Activated naive CD4-positive, alpha-beta T cell treated with anti-CD3 and anti-CD28 coated beads, Interleukin-2, amount 10 ng/mL, durations not matched to agents 7 days and 5 days (primary cell): Measurements from ENCODE around the gene KCNK2.
"Not testable (repeated sequence)": the region's sequence is repeated elsewhere in the genome, so short reads cannot be mapped to it uniquely, and the experiment has no call there.

ENCODE experiments used
- CTCF ChIA-PET: fragments of 350-600 bp; sonication (Branson Sonifier 250); formaldehyde crosslinking; loops from one replicate; lab custom pipeline; 2021; ENCODE audit warnings: antibody characterized with exemption; lab: Charles Lee
- DNase-seq: peaks from one replicate; pipeline ENCODE4 v3.0.0-alpha.2; 2020
- H3K27ac Mint-ChIP-seq: one replicate; pipeline ENCODE4 v1.8.0; 2021; ENCODE audit warnings: mild to moderate bottlenecking, moderate library complexity, mixed read lengths
- H3K27me3 Mint-ChIP-seq: one replicate; pipeline ENCODE4 v1.8.0; 2021; ENCODE audit warnings: mild to moderate bottlenecking, mixed read lengths
- H3K36me3 Mint-ChIP-seq: one replicate; pipeline ENCODE4 v1.8.0; 2021; ENCODE audit warnings: mixed read lengths
- H3K4me1 Mint-ChIP-seq: one replicate; pipeline ENCODE4 v1.8.0; 2021; ENCODE audit warnings: mixed read lengths
- H3K4me3 Mint-ChIP-seq: one replicate; pipeline ENCODE4 v1.8.0; 2021; ENCODE audit warnings: mild to moderate bottlenecking, moderate library complexity, mixed read lengths
- H3K9me3 Mint-ChIP-seq: one replicate; pipeline ENCODE4 v1.8.0; 2021; ENCODE audit warnings: mixed read lengths

Gene KCNK2

DNA sequence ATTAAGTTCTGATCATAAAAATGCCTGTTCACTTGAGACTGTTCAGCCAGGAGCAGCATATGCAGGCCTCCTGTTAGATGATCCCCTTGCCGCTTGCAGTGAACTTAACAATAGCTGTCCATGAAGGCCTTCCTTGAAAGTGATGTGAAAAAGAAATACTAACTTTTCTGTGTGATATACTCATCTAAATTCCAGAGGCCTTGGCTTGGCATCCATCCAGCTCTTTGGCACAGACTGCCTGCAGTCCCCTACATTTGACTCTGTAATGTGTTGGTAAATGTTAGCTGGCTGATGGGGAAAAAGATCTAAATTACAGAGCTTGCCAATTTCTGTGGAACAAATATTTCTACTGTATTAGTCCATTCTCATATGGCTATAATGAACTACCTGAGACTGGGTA lies 73.7 kb downstream of the KCNK2 start:
- no peaks in the 10 kb centered on the region for H3K36me3 Mint-ChIP-seq
- no peak for DNase-seq
- no peak overlapping the region for H3K27ac Mint-ChIP-seq
- no peaks in the 10 kb centered on the region for H3K9me3 Mint-ChIP-seq
- H3K4me1 Mint-ChIP-seq, result no peaks in the 10 kb centered on the region
- CTCF ChIA-PET, result no interaction called here
- H3K4me3 Mint-ChIP-seq, result no peak overlapping the region
- H3K27me3 Mint-ChIP-seq, result no peaks in the 10 kb centered on the region

DNA sequence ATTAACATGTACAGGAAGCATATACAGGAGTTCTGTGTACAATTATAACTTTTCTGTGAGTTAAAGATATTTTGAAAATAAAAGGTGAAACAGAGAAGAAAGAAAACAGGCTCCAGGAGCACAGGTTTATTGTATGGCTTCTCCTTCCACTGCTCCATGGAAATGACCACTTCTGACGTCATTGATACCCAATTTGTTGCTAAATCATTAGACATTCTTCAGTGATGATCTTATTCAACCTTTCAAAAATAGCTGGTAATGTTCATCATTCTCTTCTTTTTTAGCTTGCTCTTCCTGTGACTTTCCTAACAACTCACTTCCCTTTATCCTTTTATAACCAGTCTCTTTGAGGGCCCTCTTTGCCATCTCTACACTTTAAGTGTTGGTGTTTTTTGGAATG lies 77.8 kb downstream of the KCNK2 start:
- Mint-ChIP-seq H3K27me3 (no peaks in the 10 kb centered on the region), H3K36me3 (no peaks in the 10 kb centered on the region), H3K9me3 (no peaks in the 10 kb centered on the region), H3K4me1 (no peaks in the 10 kb centered on the region), H3K27ac (no peak overlapping the region), H3K4me3 (no peak overlapping the region)
- no peak for DNase-seq
- CTCF ChIA-PET, result no interaction called here

DNA sequence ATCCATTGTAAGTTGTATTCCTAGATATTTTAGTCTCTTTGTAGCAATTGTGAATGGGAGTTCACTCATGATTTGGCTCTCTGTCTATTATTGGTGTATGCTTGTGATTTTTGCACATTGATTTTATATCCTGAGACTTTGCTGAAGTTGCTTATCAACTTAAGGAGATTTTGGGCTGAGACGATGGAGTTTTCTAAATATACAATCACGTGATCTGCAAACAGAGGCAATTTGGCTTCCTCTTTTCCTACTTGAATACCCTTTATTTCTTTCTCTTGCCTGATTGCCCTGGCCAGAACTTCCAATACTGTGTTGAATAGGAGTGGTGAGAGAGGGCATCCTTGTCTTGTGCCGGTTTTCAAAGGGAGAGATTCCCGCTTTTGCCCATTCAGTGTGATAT lies 80.6 kb downstream of the KCNK2 start:
- CTCF ChIA-PET, DNase-seq, H3K36me3 Mint-ChIP-seq, H3K27ac Mint-ChIP-seq, H3K4me1 Mint-ChIP-seq, H3K9me3 Mint-ChIP-seq, H3K4me3 Mint-ChIP-seq, H3K27me3 Mint-ChIP-seq: not testable (repeated sequence)

DNA sequence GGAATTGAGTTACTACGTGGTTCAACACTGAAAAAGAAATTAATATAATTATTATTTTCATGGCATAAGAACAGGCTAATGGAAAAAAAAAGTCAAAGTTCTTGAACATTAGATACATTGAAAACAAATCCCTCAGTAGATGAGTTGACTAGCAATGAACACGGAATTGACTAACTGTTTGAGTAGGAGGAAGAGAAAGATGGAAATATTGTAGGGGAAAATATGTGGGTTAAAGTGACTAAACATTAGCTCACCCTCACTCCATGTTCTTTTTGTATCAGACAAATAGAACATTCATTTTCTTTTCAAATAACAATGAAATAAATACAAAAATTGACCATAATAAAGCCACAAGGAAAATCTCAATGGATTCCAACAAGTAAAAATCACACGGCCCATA lies 84.3 kb downstream of the KCNK2 start:
- no peak for DNase-seq
- H3K27me3 Mint-ChIP-seq, result no peaks in the 10 kb centered on the region
- no peak overlapping the region for H3K4me3 Mint-ChIP-seq
- H3K9me3 Mint-ChIP-seq, result no peaks in the 10 kb centered on the region
- H3K36me3 Mint-ChIP-seq, result no peaks in the 10 kb centered on the region
- CTCF ChIA-PET, result no interaction called here
- no peaks in the 10 kb centered on the region for H3K4me1 Mint-ChIP-seq
- peak overlapping the region; percentile 60 for H3K27ac Mint-ChIP-seq

DNA sequence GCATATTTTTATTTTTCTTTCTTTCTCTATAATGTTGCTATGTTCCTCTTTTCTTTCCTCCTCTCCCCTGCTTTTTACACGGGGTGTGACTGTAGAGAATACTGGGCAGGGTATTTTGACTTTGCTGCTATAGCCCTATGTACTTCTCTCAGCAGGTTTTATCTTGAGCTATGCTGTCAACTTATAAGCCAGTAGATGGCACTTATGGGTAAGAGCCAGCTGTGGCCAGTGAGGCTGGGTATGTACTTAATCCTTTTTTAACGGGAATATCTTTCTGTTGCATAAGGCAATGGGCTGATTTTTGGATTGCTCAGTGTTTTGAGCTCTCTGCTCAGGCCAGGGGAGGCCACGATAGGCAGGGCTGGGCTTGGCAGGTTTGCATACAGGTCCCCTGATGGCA lies 99.0 kb downstream of the KCNK2 start:
- Mint-ChIP-seq H3K4me3 (no peak overlapping the region), H3K9me3 (peaks cover 4% of the 10 kb centered on the region), H3K36me3 (no peaks in the 10 kb centered on the region), H3K27me3 (no peaks in the 10 kb centered on the region), H3K27ac (no peak overlapping the region), H3K4me1 (no peaks in the 10 kb centered on the region)
- CTCF ChIA-PET, result no interaction called here
- DNase-seq, result no peak

DNA sequence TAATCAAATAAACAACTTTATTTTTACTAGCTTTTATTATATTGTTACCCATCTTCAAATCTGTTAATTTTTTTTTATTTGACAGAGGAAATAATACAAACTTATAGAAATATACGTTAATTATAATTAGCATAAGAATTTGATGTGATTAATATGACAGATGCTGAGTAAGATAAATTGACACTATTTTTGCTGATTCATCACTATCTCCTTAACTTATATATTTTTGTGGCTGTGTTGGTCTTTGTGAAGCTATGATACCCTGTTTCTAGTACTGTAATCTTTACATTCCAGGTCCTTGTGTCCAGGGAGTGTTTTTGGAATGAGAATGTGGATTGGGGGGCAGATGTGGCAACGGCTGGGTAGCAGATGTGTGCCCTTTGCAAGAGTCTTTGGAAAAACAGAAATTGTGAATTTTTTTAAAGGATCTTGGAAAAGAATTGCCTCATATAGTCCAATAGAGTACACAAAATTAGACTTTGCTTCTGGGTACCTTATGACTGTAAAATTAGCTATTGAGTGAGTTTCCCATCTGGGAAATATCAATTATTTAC lies 102.6 kb downstream of the KCNK2 start:
- no peaks in the 10 kb centered on the region for H3K4me1 Mint-ChIP-seq
- no peak for DNase-seq
- no peak overlapping the region for H3K27ac Mint-ChIP-seq

DNA sequence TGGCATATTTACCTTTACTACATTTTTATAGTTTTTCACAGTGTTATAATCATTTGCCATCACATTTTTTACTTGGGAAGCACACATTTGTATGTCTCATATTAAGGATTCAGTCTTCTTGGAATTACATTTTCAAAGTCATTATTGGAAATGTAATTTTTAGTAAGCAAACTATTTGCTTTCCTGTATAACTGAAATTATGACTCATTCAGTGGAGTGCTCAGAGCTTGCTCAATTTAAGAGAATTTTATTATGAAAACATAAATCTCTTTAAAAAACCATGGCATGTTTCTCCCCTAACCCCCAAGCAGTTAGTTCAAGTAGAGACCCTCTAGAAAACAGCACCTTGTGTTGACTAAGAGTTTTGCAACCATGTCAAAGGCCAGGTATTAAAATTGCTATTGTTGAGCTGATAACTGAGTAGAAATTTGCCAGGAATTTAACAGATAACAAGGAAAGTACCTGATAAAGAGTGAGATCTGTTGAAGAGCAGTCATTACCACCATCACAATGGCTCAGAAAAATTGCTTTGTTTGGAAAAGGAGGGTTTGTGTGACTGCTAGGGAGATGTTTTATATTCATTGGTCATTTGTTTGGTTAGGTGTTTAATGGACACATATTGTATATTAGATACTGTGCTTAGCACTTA lies 105.9 kb downstream of the KCNK2 start:
- CTCF ChIA-PET, result no interaction called here
- Mint-ChIP-seq H3K36me3 (no peaks in the 10 kb centered on the region), H3K27me3 (no peaks in the 10 kb centered on the region), H3K4me1 (no peaks in the 10 kb centered on the region), H3K9me3 (no peaks in the 10 kb centered on the region), H3K4me3 (no peak overlapping the region), H3K27ac (no peak overlapping the region)
- DNase-seq, result no peak

More for the DNA sequence above, 102.6 kb downstream of the KCNK2 start:
- H3K9me3 Mint-ChIP-seq, result peaks cover 4% of the 10 kb centered on the region
- H3K36me3 Mint-ChIP-seq, result no peaks in the 10 kb centered on the region
- CTCF ChIA-PET, result no interaction called here
- H3K4me3 Mint-ChIP-seq, result no peak overlapping the region
- H3K27me3 Mint-ChIP-seq, result no peaks in the 10 kb centered on the region

DNA sequence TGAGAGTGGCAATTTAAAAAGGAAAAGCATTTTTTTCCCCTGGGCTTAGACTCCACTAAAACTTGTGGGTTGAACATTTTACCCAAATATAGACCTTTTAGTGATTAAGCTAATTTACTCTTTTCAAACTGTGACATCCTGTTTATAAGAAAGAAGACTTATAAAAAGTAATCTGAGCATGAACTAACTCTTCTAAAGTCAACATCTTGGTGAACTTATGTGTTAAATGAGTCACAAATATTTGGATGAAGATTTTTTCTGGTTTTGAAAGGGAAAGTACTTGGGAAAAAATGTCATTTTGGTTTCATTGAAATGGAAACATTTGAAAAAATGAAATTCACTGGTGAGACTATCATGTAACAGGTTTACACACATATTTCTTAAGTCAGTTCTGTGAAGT lies 109.8 kb downstream of the KCNK2 start:
- Mint-ChIP-seq H3K9me3 (no peaks in the 10 kb centered on the region), H3K4me1 (no peaks in the 10 kb centered on the region), H3K27me3 (no peaks in the 10 kb centered on the region), H3K36me3 (no peaks in the 10 kb centered on the region), H3K4me3 (no peak overlapping the region), H3K27ac (no peak overlapping the region)
- no peak for DNase-seq
- CTCF ChIA-PET, result no interaction called here

DNA sequence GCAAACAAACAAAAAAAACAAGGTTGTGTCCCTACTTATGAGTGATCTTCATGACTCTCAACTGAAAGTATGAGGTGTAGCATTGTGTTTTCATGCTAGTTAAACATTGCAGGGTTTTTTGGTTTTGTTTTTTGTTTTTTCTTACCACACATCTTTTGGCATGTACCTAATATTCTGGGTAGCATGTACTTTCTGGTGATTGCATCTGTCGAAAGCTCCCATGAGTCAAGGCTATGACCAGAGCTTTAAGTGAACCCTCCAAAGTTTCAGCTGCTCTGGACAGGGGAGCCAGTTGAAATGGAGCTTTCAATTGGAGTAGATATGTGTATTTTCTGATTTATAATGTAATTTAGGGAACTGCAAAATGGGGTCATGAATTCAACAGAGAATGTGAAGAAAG lies 115.5 kb downstream of the KCNK2 start:
- no peaks in the 10 kb centered on the region for H3K36me3 Mint-ChIP-seq
- no peak overlapping the region for H3K4me3 Mint-ChIP-seq
- DNase-seq, result no peak
- H3K4me1 Mint-ChIP-seq, result no peaks in the 10 kb centered on the region
- no peak overlapping the region for H3K27ac Mint-ChIP-seq
- no peaks in the 10 kb centered on the region for H3K27me3 Mint-ChIP-seq
- H3K9me3 Mint-ChIP-seq, result no peaks in the 10 kb centered on the region
- CTCF ChIA-PET, result no interaction called here

DNA sequence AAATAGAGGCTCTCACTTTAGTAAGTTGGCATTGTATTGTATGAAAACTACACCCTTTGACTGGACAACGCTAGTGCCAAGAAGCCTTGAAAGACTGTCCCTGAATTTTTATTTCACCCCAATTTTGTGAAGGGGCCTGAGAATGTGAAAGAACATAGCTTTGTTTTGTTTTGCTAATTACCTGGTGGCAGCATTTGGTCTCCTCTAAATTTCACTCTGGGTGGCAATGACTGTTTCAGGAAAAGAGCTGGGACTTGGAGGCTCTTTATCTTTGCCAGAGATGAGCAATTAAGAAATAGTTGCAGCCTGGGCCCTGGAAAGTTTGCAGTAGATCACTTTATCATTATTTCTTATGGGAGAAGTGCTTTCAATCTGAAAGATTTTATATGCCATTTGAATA lies 117.6 kb downstream of the KCNK2 start:
- CTCF ChIA-PET, result no interaction called here
- Mint-ChIP-seq H3K4me1 (no peaks in the 10 kb centered on the region), H3K27ac (no peak overlapping the region), H3K4me3 (no peak overlapping the region), H3K9me3 (no peaks in the 10 kb centered on the region), H3K36me3 (no peaks in the 10 kb centered on the region), H3K27me3 (no peaks in the 10 kb centered on the region)
- no peak for DNase-seq

DNA sequence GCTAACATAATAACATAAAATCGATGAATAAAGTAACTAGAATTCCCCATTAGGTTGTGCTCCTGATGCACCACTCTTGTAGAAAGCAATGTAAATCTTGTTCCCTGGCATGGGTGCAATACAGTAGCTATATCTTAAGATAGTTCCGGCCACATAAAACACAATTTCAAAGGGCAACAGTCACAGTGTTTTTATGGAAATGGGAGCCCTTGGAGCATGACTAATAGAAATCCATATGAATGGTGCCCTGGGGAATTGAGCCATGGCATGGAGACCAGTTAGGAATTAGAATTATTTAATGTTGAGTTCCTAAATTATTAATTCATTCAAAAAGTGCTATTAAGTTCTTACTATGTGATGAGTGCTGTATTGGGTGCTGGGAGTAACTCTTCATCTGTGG lies 118.7 kb downstream of the KCNK2 start:
- Mint-ChIP-seq H3K36me3 (no peaks in the 10 kb centered on the region), H3K9me3 (no peaks in the 10 kb centered on the region), H3K27me3 (no peaks in the 10 kb centered on the region), H3K27ac (no peak overlapping the region), H3K4me1 (no peaks in the 10 kb centered on the region), H3K4me3 (no peak overlapping the region)
- CTCF ChIA-PET, result no interaction called here
- no peak for DNase-seq

DNA sequence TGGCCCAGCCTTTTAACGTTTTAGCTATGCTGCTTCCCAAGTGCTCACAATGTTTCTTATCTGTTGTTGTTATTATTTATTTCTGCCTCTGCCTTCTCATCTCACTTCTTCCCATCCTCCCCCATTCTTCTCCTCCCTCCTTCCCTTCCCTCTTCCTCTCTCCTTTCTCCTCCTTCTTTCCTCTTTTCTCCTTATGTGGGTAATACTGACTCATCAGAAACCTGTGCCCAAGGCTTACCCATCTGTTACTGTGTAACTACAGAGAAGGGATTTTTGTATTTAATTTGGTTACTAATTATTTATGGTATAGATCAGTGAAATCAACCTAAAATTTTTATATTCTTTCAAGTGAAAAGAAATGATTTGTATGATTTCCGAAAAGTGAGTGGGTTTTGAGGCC lies 120.3 kb downstream of the KCNK2 start:
- Mint-ChIP-seq H3K27ac (no peak overlapping the region), H3K4me1 (no peaks in the 10 kb centered on the region), H3K4me3 (no peak overlapping the region), H3K27me3 (no peaks in the 10 kb centered on the region), H3K9me3 (no peaks in the 10 kb centered on the region), H3K36me3 (no peaks in the 10 kb centered on the region)
- CTCF ChIA-PET, result no interaction called here
- DNase-seq, result no peak

DNA sequence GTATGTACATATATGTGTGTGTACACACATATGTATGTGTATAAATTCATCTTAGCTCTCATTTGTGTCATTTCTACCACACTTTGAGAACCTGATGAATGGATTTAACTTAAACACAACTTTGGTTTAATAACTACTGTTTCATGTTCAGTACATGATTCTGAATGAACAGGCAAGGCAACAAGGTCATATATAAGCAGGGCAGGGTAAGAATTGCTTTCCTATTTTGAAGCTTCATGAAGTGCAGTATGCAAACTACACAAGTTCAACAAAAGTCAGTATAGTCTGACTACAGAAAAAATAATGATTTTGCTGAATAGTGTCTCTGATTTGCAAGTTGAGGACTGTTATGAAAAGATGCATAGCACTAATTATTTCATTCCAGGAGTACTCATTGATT lies 127.6 kb downstream of the KCNK2 start:
- CTCF ChIA-PET, result no interaction called here
- Mint-ChIP-seq H3K27me3 (no peaks in the 10 kb centered on the region), H3K36me3 (no peaks in the 10 kb centered on the region), H3K9me3 (no peaks in the 10 kb centered on the region), H3K4me1 (no peaks in the 10 kb centered on the region), H3K4me3 (no peak overlapping the region), H3K27ac (no peak overlapping the region)
- no peak for DNase-seq

DNA sequence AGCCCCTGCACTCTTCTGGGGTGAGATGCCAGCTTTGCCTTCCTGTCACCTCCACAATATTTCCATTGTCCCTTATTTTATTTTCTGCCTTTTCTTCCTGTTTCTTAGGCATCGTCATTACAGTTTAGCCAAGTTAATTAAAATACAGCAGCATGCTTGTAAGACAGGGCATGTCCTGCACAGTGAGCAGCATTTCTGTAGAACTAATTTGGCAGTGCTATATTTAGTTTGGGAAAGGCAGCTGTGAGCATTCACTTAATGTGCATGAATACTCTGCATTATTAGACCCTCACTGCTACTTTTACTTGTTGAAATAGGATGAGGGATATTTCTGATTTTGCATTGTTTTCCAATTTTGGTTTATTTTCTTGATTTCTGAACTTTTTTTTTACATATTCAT lies 133.3 kb downstream of the KCNK2 start:
- CTCF ChIA-PET, result no interaction called here
- Mint-ChIP-seq H3K9me3 (no peaks in the 10 kb centered on the region), H3K27me3 (no peaks in the 10 kb centered on the region), H3K36me3 (no peaks in the 10 kb centered on the region), H3K27ac (no peak overlapping the region), H3K4me3 (no peak overlapping the region), H3K4me1 (no peaks in the 10 kb centered on the region)
- no peak for DNase-seq

DNA sequence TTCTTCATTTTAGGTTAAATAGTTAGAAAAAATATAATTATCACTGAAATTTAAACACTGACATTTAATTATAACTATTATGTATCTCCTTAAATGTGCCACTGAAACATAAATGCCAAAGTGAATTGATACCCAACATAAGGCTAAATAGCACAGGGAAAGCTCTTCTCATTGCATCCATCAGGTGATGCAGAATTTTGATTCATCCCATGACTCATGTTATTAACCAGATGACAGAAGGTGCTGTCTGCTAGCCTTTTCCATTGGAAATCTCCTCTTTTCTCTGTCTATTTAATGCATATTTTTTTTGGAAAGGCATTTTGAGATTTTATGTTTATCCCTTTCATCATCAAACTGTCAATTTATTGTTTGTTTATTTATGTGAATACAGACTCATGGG lies 136.8 kb downstream of the KCNK2 start:
- H3K4me3 Mint-ChIP-seq, result no peak overlapping the region
- no peaks in the 10 kb centered on the region for H3K9me3 Mint-ChIP-seq
- no peak overlapping the region for H3K27ac Mint-ChIP-seq
- no peak for DNase-seq
- no peaks in the 10 kb centered on the region for H3K36me3 Mint-ChIP-seq
- CTCF ChIA-PET, result no interaction called here
- no peaks in the 10 kb centered on the region for H3K4me1 Mint-ChIP-seq
- H3K27me3 Mint-ChIP-seq, result no peaks in the 10 kb centered on the region

DNA sequence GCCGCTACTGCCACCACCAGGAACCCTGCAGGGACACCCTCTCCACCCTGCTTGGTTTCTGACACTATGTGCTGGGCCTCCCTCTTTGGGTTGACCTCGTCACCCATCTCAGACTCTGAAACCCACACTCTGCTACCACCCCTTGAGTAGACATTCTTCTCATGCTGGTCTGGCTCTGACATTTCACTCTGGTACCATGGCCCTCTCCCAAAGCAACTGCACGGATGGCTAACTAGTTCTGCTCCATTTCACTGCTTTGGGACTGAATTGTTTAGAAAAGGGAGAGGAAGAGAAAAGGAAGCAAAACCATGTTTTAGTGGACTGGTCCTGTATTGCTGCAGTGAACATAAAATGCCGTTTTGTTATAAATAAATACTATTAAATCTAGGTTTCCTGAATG lies 137.8 kb downstream of the KCNK2 start:
- no peaks in the 10 kb centered on the region for H3K9me3 Mint-ChIP-seq
- no peak overlapping the region for H3K27ac Mint-ChIP-seq
- no peaks in the 10 kb centered on the region for H3K4me1 Mint-ChIP-seq
- DNase-seq, result no peak
- H3K36me3 Mint-ChIP-seq, result no peaks in the 10 kb centered on the region
- H3K27me3 Mint-ChIP-seq, result no peaks in the 10 kb centered on the region
- CTCF ChIA-PET, result no interaction called here
- H3K4me3 Mint-ChIP-seq, result no peak overlapping the region
